WTC11 (cell line): Measurements from ENCODE around the gene NPAS3.

Experiments used
- CBFB ChIP-seq: sonication (generic); formaldehyde crosslinking; IDR thresholded peaks from 2 replicates; pipeline ENCODE4 v1.8.1; 2022; ENCODE audit warnings: mild to moderate bottlenecking, low read depth, missing genetic modification reagents
- TEAD4 ChIP-seq: sonication (generic); formaldehyde crosslinking; IDR thresholded peaks from 2 replicates; pipeline ENCODE4 v1.8.0; 2022; ENCODE audit warnings: mild to moderate bottlenecking, missing genetic modification reagents
- TF ChIP-seq, protein P1 (sequence below): fragments of 200-600 bp; IDR thresholded peaks from 2 replicates; pipeline ENCODE4 v1.8.0; 2022; ENCODE audit warnings: antibody characterized with exemption
- TF ChIP-seq, protein P2 (sequence below): sonication (generic); formaldehyde crosslinking; IDR thresholded peaks from 2 replicates; pipeline ENCODE4 v1.8.0; 2022; ENCODE audit warnings: mild to moderate bottlenecking, missing genetic modification reagents

DNA sequence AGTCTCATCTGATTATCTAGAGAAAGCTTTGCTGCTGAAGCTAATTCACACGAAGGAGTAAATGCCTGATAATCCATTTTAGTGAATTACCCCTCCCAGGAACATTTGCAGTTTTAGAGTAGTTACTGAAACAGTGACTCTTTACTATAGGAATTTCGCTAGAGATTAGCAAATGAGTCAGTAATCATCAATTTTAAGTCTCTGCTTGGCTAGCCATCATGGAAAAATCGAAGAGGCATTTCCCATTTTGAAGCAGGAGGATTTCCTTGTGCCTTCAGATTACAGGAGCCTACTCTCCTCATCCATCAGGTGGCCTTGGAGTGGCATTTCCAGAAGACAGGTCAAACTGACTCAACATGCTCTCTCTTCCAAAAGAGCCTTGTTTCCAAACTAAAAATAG lies 857.7 kb downstream of the NPAS3 start:
- TF ChIP-seq, protein P1, sequence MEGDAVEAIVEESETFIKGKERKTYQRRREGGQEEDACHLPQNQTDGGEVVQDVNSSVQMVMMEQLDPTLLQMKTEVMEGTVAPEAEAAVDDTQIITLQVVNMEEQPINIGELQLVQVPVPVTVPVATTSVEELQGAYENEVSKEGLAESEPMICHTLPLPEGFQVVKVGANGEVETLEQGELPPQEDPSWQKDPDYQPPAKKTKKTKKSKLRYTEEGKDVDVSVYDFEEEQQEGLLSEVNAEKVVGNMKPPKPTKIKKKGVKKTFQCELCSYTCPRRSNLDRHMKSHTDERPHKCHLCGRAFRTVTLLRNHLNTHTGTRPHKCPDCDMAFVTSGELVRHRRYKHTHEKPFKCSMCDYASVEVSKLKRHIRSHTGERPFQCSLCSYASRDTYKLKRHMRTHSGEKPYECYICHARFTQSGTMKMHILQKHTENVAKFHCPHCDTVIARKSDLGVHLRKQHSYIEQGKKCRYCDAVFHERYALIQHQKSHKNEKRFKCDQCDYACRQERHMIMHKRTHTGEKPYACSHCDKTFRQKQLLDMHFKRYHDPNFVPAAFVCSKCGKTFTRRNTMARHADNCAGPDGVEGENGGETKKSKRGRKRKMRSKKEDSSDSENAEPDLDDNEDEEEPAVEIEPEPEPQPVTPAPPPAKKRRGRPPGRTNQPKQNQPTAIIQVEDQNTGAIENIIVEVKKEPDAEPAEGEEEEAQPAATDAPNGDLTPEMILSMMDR, result no peak
- TF ChIP-seq, protein P2, sequence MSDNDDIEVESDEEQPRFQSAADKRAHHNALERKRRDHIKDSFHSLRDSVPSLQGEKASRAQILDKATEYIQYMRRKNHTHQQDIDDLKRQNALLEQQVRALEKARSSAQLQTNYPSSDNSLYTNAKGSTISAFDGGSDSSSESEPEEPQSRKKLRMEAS, result no peak
- TF ChIP-seq TEAD4 (CRISPR knock-in tag) (no peak), CBFB (no peak)
